Fibroblast of gingiva (primary cell): ENCODE results near the gene CITED4.

ENCODE experiments used
- DNase-seq: peaks from one replicate; pipeline ENCODE4 v3.0.0-alpha.2; 2011; ENCODE audit warnings: low read depth

The CITED4 gene

GRCh38 chr1:40834968-40835545 lies 27.1 kb downstream of the CITED4 start:
- DNase-seq, result no peak

DNA sequence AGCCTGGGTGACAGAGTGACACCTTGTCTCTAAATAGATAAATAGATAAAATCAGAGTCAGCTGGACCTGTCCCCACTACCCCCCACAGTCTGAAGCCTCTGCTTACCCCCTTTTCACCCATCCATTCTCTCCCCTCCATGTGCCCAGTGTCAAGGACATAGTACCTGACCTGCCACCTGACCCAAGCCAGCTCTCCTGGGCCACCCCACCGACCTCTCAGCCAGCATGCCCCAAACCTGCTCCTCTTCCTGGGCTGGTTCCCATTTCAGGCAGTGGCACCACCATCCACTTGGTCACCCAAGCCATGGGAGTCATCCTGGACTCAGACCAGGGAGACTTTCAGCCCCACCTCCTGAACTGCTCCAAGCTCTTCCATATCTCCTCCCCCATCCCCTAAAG lies 28.2 kb downstream of the CITED4 start:
- no peak for DNase-seq

GRCh38 chr1:40831001-40831732 lies 31.0 kb downstream of the CITED4 start:
- no peak for DNase-seq

- no peak for DNase-seq
These were observed 31.7 kb downstream of the CITED4 start for GRCh38 chr1:40830419-40830943.

GRCh38 chr1:40829631-40830245 lies 32.4 kb downstream of the CITED4 start:
- DNase-seq, result no peak

DNA sequence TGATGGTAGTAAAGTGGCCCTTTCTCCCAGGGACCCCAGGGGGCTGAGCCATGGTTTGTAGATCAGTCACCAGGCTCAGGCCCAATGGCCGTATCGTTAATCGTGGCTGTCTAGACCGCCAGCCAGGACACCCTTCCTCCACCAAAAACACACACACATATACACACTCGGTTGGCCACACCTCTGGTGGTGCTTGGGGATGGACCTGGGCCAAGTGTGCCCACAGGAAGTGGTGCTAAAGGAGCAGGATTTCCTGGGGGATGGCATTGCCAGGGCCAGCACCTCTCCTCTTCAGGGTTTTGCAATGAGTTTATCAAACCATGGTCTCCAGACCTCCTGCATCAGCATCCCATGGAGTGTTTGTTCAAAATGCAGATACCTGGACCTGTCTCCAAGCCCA lies 36.2 kb downstream of the CITED4 start:
- no peak for DNase-seq

DNA sequence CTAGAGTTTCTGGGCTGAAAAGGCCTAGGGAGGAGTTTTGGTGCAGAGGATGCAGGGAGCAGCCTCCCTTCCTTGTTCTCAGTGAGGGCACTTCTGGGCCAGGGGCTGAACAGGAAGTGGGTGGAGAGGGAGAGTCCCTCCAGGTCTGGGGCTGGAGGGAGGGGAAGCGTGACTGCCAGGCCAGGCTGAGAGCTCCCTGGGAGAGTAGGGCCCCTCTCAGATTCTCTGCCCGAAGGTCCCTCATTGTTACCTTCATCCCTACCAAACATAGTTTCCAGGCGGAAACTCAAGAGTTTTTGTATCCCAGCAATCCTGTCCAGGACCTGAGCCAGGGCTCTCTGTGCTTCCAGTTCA lies 36.8 kb downstream of the CITED4 start:
- DNase-seq, result no peak

DNA sequence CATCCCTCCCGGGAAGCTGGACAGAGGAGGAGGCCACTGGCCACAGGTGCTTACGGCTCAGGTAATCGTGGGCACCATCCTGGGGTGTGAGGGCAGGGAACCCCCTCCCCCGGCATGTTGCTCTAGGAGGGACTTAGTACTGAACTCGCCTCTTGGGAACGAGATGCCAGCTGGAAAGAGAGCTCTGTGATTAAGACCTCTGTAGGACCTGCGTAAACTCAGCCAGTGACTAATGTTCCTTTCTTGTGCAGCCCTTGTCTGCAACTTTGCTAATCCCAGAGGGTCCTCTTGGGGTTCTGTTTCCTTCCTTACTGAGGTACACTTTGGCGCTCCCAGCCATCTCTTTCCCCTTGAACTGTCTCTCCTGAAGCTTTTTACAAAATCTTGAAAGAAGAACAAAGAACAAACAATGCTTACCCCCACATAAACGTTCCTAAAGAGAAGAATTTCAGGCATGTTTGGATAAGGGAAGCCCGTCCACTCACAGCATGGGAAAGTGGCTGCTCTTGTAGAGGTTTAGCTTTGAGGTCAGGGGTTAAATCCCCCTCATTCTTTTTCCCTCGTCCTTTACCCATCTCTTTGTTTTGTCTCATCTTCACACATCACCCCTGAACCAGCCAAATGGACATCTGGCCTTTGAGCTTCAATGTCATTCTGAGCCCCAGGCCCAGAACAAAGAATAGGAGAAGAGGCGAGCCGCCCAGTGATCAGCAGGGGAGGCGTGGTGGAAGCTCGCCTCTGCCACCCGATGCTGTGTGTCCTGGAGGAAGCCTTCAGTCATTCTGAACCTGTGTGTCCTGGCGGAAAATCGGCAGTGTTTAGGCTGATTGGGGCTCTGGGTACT lies 37.4 kb downstream of the CITED4 start:
- DNase-seq, result peak; percentile 18

DNA sequence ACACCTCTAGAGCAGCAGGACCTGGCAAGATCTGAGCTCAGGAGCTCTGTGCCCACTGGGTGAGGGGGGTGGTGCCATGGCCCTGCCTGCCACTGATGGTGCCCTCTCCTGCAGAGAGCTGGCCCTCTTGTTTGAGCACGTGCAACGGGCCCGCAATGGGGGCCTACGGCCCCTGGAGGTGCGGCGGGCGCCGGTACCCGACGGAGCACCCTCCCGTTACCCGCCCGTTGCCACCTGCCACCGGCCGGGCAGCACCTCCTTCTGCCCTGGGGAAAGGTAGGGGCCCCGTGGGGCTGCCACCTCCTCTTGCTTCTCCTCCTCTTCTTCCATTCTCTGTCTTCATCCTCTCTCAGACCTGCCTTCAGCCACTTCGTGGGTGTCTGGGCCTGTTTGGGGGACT lies 38.2 kb downstream of the CITED4 start:
- DNase-seq, result no peak

DNA sequence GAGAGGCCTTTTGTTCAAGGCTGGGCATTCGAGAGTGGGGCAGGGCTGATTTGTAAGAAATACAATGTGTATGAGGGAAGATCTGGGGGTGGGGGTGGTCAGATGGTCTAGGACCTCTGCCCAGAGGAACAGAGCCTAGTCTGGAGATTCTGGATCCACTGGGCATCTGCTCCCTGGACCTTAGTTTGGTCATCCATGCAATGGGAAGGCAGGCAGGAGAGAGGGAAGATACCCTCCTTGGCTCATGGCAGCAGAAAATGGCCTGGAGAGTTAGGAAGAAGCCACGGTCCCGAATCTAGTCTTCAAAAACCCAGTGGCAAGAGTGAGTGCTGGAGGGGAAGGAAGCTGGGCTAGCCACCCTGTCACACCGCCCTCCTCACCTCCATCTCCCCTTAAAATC lies 38.8 kb downstream of the CITED4 start:
- DNase-seq, result no peak

GRCh38 chr1:40822890-40823289 lies 39.3 kb downstream of the CITED4 start:
- DNase-seq, result no peak

DNA sequence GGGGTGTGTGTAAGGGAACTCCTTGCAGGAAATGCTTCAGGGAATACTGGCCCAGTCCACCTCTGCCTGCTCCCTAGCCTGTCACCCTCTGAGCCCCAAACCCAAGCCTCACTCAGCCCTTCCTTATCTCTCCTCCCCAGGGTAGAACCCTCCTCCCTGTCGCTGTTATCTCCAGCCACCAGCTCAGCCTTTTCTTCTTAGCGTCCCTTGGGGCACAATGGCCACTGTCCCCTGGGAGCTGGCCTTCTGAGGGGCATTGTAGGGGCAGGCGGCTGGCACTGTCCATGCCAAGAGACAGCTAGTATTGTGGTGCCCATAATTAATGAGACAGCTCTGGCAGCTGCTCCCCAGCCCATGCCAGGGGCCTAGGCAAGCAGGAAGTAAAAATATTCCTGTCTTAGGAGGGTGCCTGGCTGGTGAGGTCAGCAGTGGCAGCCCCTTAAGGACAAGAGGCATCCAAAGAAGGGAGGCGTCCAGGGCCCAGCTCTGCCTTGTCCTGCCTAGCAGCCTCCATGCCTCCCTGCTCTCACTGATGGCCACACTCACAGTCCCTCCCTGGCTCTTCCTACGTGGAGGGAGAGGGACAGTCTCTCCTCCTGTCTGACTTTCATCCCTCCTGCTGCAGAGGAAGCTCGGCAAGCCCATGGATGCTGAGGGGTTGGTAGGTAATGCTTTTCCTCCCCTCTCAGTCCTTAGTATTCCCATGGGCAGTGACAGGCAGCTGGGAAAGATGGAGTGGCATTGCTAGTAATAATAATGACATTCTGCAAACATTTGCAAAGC lies 41.1 kb downstream of the CITED4 start:
- no peak for DNase-seq

DNA sequence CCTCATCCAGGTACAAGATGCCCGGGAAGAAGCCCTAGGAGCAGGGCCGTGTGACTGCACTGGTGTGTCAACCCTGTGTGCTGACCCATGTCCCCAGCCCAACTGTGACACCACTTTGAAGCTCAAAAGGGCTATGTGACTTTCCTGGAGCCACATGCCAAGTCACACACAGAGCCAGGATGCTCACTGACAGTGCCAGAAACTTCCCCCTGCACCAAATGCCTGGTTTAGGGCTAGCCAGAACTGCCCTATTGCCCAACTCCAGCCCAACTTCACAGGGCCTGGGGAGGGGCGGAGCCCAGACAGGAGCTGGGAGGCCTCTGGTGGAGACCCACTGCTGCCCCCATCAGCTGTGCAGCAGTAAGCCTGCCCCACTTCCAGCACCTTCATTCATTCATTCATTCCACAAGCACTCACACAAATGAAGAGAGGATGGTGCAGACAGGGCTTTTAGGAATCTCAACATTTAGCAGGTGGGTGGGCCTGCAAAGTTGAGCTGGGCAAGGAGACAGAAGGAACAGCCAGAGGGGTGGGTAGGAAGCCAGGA lies 41.8 kb downstream of the CITED4 start:
- no peak for DNase-seq

- DNase-seq, result no peak
These were observed 43.1 kb downstream of the CITED4 start for GRCh38 chr1:40819101-40819500.

- no peak for DNase-seq
These were observed 43.8 kb downstream of the CITED4 start for GRCh38 chr1:40818264-40818961.

DNA sequence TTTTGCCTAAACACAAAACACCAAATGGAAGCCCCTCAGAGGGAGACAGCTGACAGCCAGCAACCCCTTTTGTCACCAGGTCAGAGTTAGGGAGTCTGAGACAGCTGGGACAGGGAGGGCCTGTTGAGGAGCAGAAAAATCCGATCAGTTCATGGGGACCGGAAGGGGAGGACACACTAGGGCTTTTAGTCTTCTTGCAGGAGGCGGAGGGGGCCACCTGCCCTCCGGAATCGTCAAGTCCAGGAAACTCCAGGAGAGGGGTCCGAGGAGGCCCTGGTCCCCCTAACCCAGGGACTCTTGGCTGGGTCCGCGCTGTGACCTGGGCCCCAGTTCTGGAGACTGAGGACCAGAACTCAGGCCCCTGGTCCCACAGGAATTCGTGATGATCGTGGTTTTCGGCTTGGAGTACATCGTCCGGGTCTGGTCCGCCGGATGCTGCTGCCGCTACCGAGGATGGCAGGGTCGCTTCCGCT lies 44.3 kb downstream of the CITED4 start:
- DNase-seq, result no peak

DNA sequence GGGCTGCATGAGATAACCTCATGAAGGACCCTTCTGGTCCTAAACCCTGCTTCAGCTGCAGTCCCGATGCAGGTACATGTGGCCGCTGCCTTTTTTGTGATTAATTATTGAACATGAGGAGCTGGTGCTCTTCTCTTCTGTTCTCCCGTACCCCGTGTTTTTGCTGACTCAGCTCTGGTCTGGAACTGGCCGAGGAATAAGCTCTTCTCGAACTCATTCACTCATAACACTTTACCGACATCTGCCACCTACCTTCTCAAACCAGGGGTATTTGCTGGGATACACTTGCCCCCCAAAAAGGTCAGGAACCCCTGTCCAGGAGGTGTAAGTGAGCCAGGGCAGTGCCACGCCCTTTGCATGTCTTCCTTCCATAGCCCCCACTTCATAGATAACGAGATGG lies 46.7 kb downstream of the CITED4 start:
- DNase-seq, result no peak
